HCT116 (cell line): Measurements from ENCODE around the gene GCN1. TPM values are rescaled to one million over a fixed set of nuclear protein-coding genes. Genes with fewer than 3 reads are reported as not detected.

ENCODE experiments used
- ATAC-seq: fragments of 200-7000 bp; cut with Tn5 transposase; 2 replicates; pipeline ENCODE4 v1.9.1; 2020; ENCODE audit warnings: mild to moderate bottlenecking, moderate library complexity
- BruUV-seq: library from RNA; stranded (reverse); fragments of 400-500 nt; replicated peaks from 2 replicates; lab custom pipeline; 2021; lab: Mats Ljungman, UMichigan
- CTCF ChIA-PET: fragments of 300-600 bp; sonication (Branson Sonifier 250); formaldehyde crosslinking; loops from one replicate; lab custom pipeline; 2021; ENCODE audit warnings: antibody characterized with exemption; lab: Charles Lee
- POLR2A ChIA-PET: fragments of 300-600, 350-600 bp; sonication (Branson Sonifier 250); formaldehyde crosslinking; loops from one replicate; lab custom pipeline; 2021; ENCODE audit warnings: antibody characterized with exemption; lab: Charles Lee
- RAD21 ChIA-PET, 2 experiments: fragments of 300-600 bp; sonication (Branson Sonifier 250); formaldehyde crosslinking; loops; one replicate each; lab custom pipeline; 2023; ENCODE audit warnings: low total read pairs in 2 of 2; ENCODE audit not compliant: uncharacterized antibody in 2 of 2, unreplicated experiment in 2 of 2, low non-redundant PET in 1 of 2; lab: Charles Lee
- DNase-seq: peaks from one replicate; pipeline ENCODE4 v3.0.0-alpha.2; 2010; ENCODE audit warnings: low read depth, low spot score
- H2AFZ ChIP-seq: fragments of 200-600 bp; shearing (Covaris generic), sonication (generic); 2 replicates; pipeline ENCODE4 v1.6.1; 2017; ENCODE audit warnings: low read depth, mixed run types, mixed read lengths, antibody characterized with exemption, low read length; ENCODE audit not compliant: poor library complexity, severe bottlenecking
- H3K27ac ChIP-seq: 2 replicates; pipeline ENCODE4 v1.5.1; 2012; ENCODE audit warnings: low read depth, low read length
- H3K27me3 ChIP-seq: fragments of 200-600 bp; sonication (generic); 2 replicates; pipeline ENCODE4 v1.6.1; 2016; ENCODE audit warnings: mixed run types, low read length, mixed read lengths; ENCODE audit not compliant: insufficient read depth
- H3K36me3 ChIP-seq, 2 experiments: fragments of 200-500 bp in 1 of 2; fragments of 200-600 bp in 1 of 2; sonication (Bioruptor generic) in 1 of 2; sonication (generic) in 1 of 2; 2 replicates each; pipeline versions ENCODE4 v1.5.1 to v1.6.1; 2014 to 2016; ENCODE audit warnings: low read length in 2 of 2, inconsistent platforms in 1 of 2, mixed read lengths in 1 of 2, mixed run types in 1 of 2; ENCODE audit not compliant: insufficient read depth in 2 of 2, control insufficient read depth in 1 of 2
- H3K4me1 ChIP-seq, 2 experiments: fragments of 200-600 bp in 1 of 2; sonication (generic) in 1 of 2; 2 replicates each; pipeline versions ENCODE4 v1.5.1 to v1.6.1; 2012 to 2017; ENCODE audit warnings: low read length in 2 of 2, inconsistent platforms in 1 of 2, mild to moderate bottlenecking in 1 of 2, mixed read lengths in 1 of 2, mixed run types in 1 of 2, moderate library complexity in 1 of 2; ENCODE audit not compliant: insufficient read depth in 2 of 2, control insufficient read depth in 1 of 2
- H3K4me2 ChIP-seq: fragments of 200-600 bp; sonication (generic); 2 replicates; pipeline ENCODE4 v1.6.1; 2017; ENCODE audit warnings: mixed run types, low read length, mixed read lengths
- H3K4me3 ChIP-seq, 2 experiments: fragments of 200-600 bp in 1 of 2; sonication (generic) in 1 of 2; replicated peaks in 1 of 2; 2 replicates each; pipeline ENCODE4 v1.5.1; 2011 to 2016; ENCODE audit warnings: low read length in 2 of 2, control low read depth in 1 of 2, low read depth in 1 of 2, mild to moderate bottlenecking in 1 of 2, mixed read lengths in 1 of 2, mixed run types in 1 of 2
- H3K79me2 ChIP-seq: fragments of 200-600 bp; sonication (generic); 2 replicates; pipeline ENCODE4 v1.6.1; 2017; ENCODE audit warnings: mild to moderate bottlenecking, mixed run types, low read length, moderate library complexity, mixed read lengths; ENCODE audit not compliant: insufficient read depth
- H3K9ac ChIP-seq: fragments of 200-600 bp; sonication (generic); 2 replicates; pipeline ENCODE4 v1.6.1; 2016; ENCODE audit warnings: low read length, mixed read lengths
- H3K9me2 ChIP-seq: fragments of 200-600 bp; sonication (generic), shearing (Covaris generic); 2 replicates; pipeline ENCODE4 v1.6.1; 2017; ENCODE audit warnings: mixed run types, mild to moderate bottlenecking, moderate library complexity; ENCODE audit not compliant: insufficient read depth
- H3K9me3 ChIP-seq, 2 experiments: fragments of 200-500 bp in 1 of 2; fragments of 200-600 bp in 1 of 2; sonication (Bioruptor generic) in 1 of 2; sonication (generic) in 1 of 2; 2 replicates each; pipeline ENCODE4 v1.6.1; 2014 to 2017; ENCODE audit warnings: low read length in 2 of 2, mixed read lengths in 2 of 2, inconsistent platforms in 1 of 2, low read depth in 1 of 2, mild to moderate bottlenecking in 1 of 2, mixed run types in 1 of 2, moderate library complexity in 1 of 2; ENCODE audit not compliant: control insufficient read depth in 1 of 2, insufficient read depth in 1 of 2
- H4K20me1 ChIP-seq: fragments of 200-600 bp; sonication (generic), shearing (Covaris generic); 2 replicates; pipeline ENCODE4 v1.6.1; 2017; ENCODE audit warnings: mixed run types, mild to moderate bottlenecking, moderate library complexity; ENCODE audit not compliant: insufficient read depth
- ATF3 ChIP-seq: IDR thresholded peaks from 2 replicates; pipeline ENCODE4 v1.6.1; 2012
- CBX3 ChIP-seq: IDR thresholded peaks from 2 replicates; pipeline ENCODE4 v1.6.1; 2012; ENCODE audit warnings: low read depth
- EZH2 ChIP-seq: fragments of 200-600 bp; sonication (generic); IDR thresholded peaks from 2 replicates; pipeline ENCODE4 v1.6.1; 2017; ENCODE audit warnings: antibody characterized with exemption, mixed run types
- EZH2phosphoT487 ChIP-seq: fragments of 200-600 bp; IDR thresholded peaks from 2 replicates; pipeline ENCODE4 v1.6.1; 2018; ENCODE audit warnings: antibody characterized with exemption, borderline replicate concordance
- POLR2A ChIP-seq: IDR thresholded peaks from 2 replicates; pipeline ENCODE4 v1.7.0; 2011; ENCODE audit warnings: borderline replicate concordance; ENCODE audit not compliant: insufficient read depth, insufficient read length; ENCODE audit errors: extremely low read depth
- RAD21 ChIP-seq: IDR thresholded peaks from 2 replicates; pipeline ENCODE4 v1.6.1; 2012; ENCODE audit warnings: low read depth, mild to moderate bottlenecking
- REST ChIP-seq: IDR thresholded peaks from 2 replicates; pipeline ENCODE4 v1.6.1; 2012; ENCODE audit warnings: low read depth
- SIN3A ChIP-seq: IDR thresholded peaks from 2 replicates; pipeline ENCODE4 v1.6.1; 2012; ENCODE audit warnings: low read depth
- SRF ChIP-seq: IDR thresholded peaks from 2 replicates; pipeline ENCODE4 v1.6.1; 2012; ENCODE audit warnings: low read depth
- TCF7L2 ChIP-seq: IDR thresholded peaks from 2 replicates; pipeline ENCODE4 v1.7.0; 2011; ENCODE audit warnings: borderline replicate concordance, inconsistent platforms; ENCODE audit not compliant: insufficient read depth, insufficient read length; ENCODE audit errors: extremely low read depth
- YY1 ChIP-seq: IDR thresholded peaks from 2 replicates; pipeline ENCODE4 v1.6.1; 2011; ENCODE audit warnings: low read length, low read depth, moderate library complexity, mild to moderate bottlenecking; ENCODE audit not compliant: insufficient replicate concordance; ENCODE audit errors: extremely low read depth
- ZNF274 ChIP-seq: fragments of 200-500 bp; sonication (Bioruptor generic); IDR thresholded peaks from 2 replicates; pipeline ENCODE4 v1.6.1; 2014; ENCODE audit warnings: mild to moderate bottlenecking, low read depth, low read length, inconsistent platforms
- intact Hi-C: fragments of 100-400 bp; cut with micrococcal nuclease; formaldehyde crosslinking; loops from 2 replicates; pipeline ENCODE4 v1.10.0; 2022
- total RNA-seq: library from RNA; stranded (reverse); gene quantifications from one replicate; pipeline ENCODE4 v1.2.1, GENCODE V29; 2021; ENCODE audit not compliant: unreplicated experiment

GCN1 gene
- total RNA-seq, 1 experiment from 2014 or later, result 184 TPM

GRCh38 chr12:120118321-120119061, 76.0 kb downstream of the GCN1 start (continued):
- TF ChIP-seq REST, result no peak

- Histone ChIP-seq H3K9ac (peak overlapping the region; percentile 75), H3K4me1 (peaks cover 17 to 27% of the 10 kb centered on the region in 2 experiments), H3K27me3 (no peaks in the 10 kb centered on the region), H3K9me2 (no peaks in the 10 kb centered on the region), H3K27ac (peak overlapping the region; percentile 70), H2AFZ (no peak overlapping the region), H3K4me3 (peak overlapping the region; percentile 60 to 65), H4K20me1 (no peaks in the 10 kb centered on the region), H3K9me3 (no peaks in the 10 kb centered on the region), H3K36me3 (peaks cover 4 to 15% of the 10 kb centered on the region in 2 experiments; a peak in 2 of 4 replicates), H3K79me2 (peaks cover 49% of the 10 kb centered on the region), H3K4me2 (peak overlapping the region; percentile 96)
- DNase-seq (no peak), ATAC-seq (no peak)
- TF ChIP-seq TCF7L2 (no peak), ATF3 (no peak), CBX3 (no peak), EZH2 (no peak), YY1 (no peak), ZNF274 (no peak), RAD21 (no peak), POLR2A (no peak), SIN3A (no peak), EZH2phosphoT487 (no peak), SRF (no peak)
- intact Hi-C loops, result loop anchor here (5.0 kb wide), 1 partner anchor 64 kb away; no protein-coding TSS in a partner anchor
- ChIA-PET CTCF (no interaction called here), POLR2A (interaction anchor here (2.2 to 2.3 kb wide), 2 partner anchors 8 to 82 kb away, joined by 6 to 22 read pairs; partner anchors contain the start of gene RPLP0), RAD21 (no interaction called here)
- BruUV-seq, result TSS peak; percentile 69
These were observed 76.6 kb downstream of the GCN1 start for GRCh38 chr12:120117961-120118320.
